Psoas muscle (tissue), 8 donors: ENCODE results near the gene UBE2N. TPM values are rescaled to one million over a fixed set of nuclear protein-coding genes. Genes with fewer than 3 reads are reported as not detected.
A peak's percentile ranks its signal among the peaks of the same experiment; 100 is the strongest.
"Not testable (repeated sequence)": the region's sequence is repeated elsewhere in the genome, so short reads cannot be mapped to it uniquely, and the experiment has no call there.

Experiments
- ATAC-seq, 4 donors: fragments of 200-7000 bp; cut with Tn5 transposase; one replicate each; pipeline ENCODE4 v1.9.1; 2020; ENCODE audit warnings: moderate library complexity in 3 of 4, mild to moderate bottlenecking in 2 of 4
- DNase-seq, 2 donors: peaks; one replicate each; pipeline ENCODE4 v3.0.0-alpha.2; 2020
- H3K27ac ChIP-seq: fragments of 200-600 bp; one replicate; pipeline ENCODE4 v1.8.0; 2022
- H3K27me3 ChIP-seq, 3 donors: fragments of 200-600 bp in 1 of 3; one replicate each; pipeline versions ENCODE4 v1.6.1 to v1.8.0; 2013 to 2022; ENCODE audit warnings: low read length in 2 of 3, mild to moderate bottlenecking in 2 of 3, moderate library complexity in 1 of 3; ENCODE audit not compliant: insufficient read depth in 3 of 3
- H3K36me3 ChIP-seq, 2 donors: fragments of 200-600 bp in 1 of 2; one replicate each; pipeline versions ENCODE4 v1.6.1 to v1.8.0; 2013 to 2022; ENCODE audit warnings: low read depth in 1 of 2, mild to moderate bottlenecking in 1 of 2, moderate library complexity in 1 of 2; ENCODE audit not compliant: insufficient read depth in 1 of 2
- H3K4me1 ChIP-seq: fragments of 200-600 bp; one replicate; pipeline ENCODE4 v1.8.0; 2022
- H3K4me3 ChIP-seq: fragments of 200-600 bp; one replicate; pipeline ENCODE4 v1.8.0; 2022; ENCODE audit warnings: mild to moderate bottlenecking
- H3K9me3 ChIP-seq: fragments of 200-600 bp; one replicate; pipeline ENCODE4 v1.8.0; 2022
- CTCF ChIP-seq: fragments of 200-600 bp; IDR thresholded peaks from one replicate; pipeline ENCODE4 v1.8.0; 2022; ENCODE audit warnings: antibody characterized with exemption
- whole genome bisulfite sequencing, 3 donors: extraction: QIAGEN DNeasy Blood & Tissue Kit; methylation state at CpG; one replicate each; pipeline versions ENCODE4 v1.1.6 to v1.1.7; 2013; 5-methylcytosine and 5-hydroxymethylcytosine counted together
- intact Hi-C, 2 donors: fragments of 100-400 bp; cut with DNase I; formaldehyde crosslinking; loops; one replicate each; pipeline versions ENCODE4 v1.11.0 to v1.14.2; 2022
- polyA plus RNA-seq, 3 donors: library from polyadenylated mRNA; stranded (reverse); fragments of 200-250 nt; gene quantifications; one replicate each; pipeline ENCODE4 v1.2.3, GENCODE V29; 2013
- total RNA-seq, 4 donors: library from RNA; stranded (reverse); fragmentation: NEBNext Ultra II Directional in 2 of 4; extraction: Animal tissue kit (Norgen Biotek cat#: 25700) in 2 of 4; gene quantifications; one replicate each; pipeline versions ENCODE4 v1.2.1 to v1.2.4, GENCODE V29; 2021 to 2023
- donor health status: healthy with polysubstance abuse.
- donor health status: DM: no; HTN: no; CAD: no; lungs with moderate emphysema.
- donor health status: Bipolar disorder and iron deficiency.
- donor health status: healthy.
- donor health status: DM: yes; HTN: yes; CAD: no.
- donor health status: DM: no; HTN: no; CAD: no.
- donor health status: DM: no; HTN: no; CAD: no.
- donor health status: DM: yes; HTN: yes; CAD: no.

The UBE2N gene
- total and polyA plus RNA-seq, 7 donors: 52.8 to 104 (median 81.6) TPM

GRCh38 chr12:93403988-93404803 is 37.6 kb downstream of the UBE2N start:
- Histone ChIP-seq H3K27me3 (no peaks in the 10 kb centered on the region), H3K27ac (peak overlapping the region; percentile 71), H3K9me3 (no peaks in the 10 kb centered on the region), H3K4me3 (no peak overlapping the region), H3K4me1 (peaks cover 24% of the 10 kb centered on the region), H3K36me3 (peaks cover 0 to 21% of the 10 kb centered on the region in 2 donors)
- TF ChIP-seq CTCF: no peak
- DNase-seq (no peak), ATAC-seq (peak; percentile 60 to 77 (median 74))
- 40 to 63% (median 50%) methylated on average over 7 of the region's 7 CpGs for WGBS, 3 donors
- intact Hi-C loops: no loop called here

- Histone ChIP-seq H3K36me3 (peaks cover 0 to 33% of the 10 kb centered on the region in 2 donors), H3K27me3 (no peaks in the 10 kb centered on the region), H3K4me3 (no peak overlapping the region), H3K9me3 (no peaks in the 10 kb centered on the region), H3K4me1 (peaks cover 22% of the 10 kb centered on the region), H3K27ac (peak overlapping the region; percentile 53)
- intact Hi-C loops: no loop called here
- no peak for TF ChIP-seq CTCF
- DNase-seq (no peak), ATAC-seq (no peak)
- 76 to 92% (median 77%) methylated on average over 11 of the region's 11 CpGs for WGBS, 3 donors
Observed at GRCh38 chr12:93402333-93403311, 39.1 kb downstream of the UBE2N start.

GRCh38 chr12:93399183-93399863 is 42.4 kb downstream of the UBE2N start:
- peaks cover 32% of the 10 kb centered on the region for H3K4me1 ChIP-seq
- peaks cover 0 to 66% of the 10 kb centered on the region in 2 donors for H3K36me3 ChIP-seq
- peak; percentile 70 to 88 (median 85) for ATAC-seq
- H3K9me3 ChIP-seq, H3K27ac ChIP-seq, H3K27me3 ChIP-seq, H3K4me3 ChIP-seq, DNase-seq: not testable (repeated sequence)
- no CpG with 5 or more reads among the region's 5 CpGs for WGBS, 3 donors
- intact Hi-C loops: loop anchor here in 1 of 2 donors (10.0 kb wide), 1 partner anchor 375 kb away; no protein-coding TSS in a partner anchor

GRCh38 chr12:93397412-93397811 is 44.3 kb downstream of the UBE2N start:
- no peaks in the 10 kb centered on the region for H3K27me3 ChIP-seq
- H3K9me3 ChIP-seq: no peaks in the 10 kb centered on the region
- peak overlapping the region; percentile 53 for H3K27ac ChIP-seq
- peaks cover 0 to 68% of the 10 kb centered on the region in 2 donors for H3K36me3 ChIP-seq
- TF ChIP-seq CTCF: no peak
- 40 to 75% (median 42%) methylated on average over 12 of the region's 12 CpGs for WGBS, 3 donors
- H3K4me1 ChIP-seq: peaks cover 25% of the 10 kb centered on the region
- DNase-seq (no peak), ATAC-seq (no peak)
- intact Hi-C loops: loop anchor here in 1 of 2 donors (2.0 to 10.0 kb wide), 2 partner anchors 373 to 411 kb away; no protein-coding TSS in a partner anchor
- H3K4me3 ChIP-seq: no peak overlapping the region
